ENCODE data around the gene PI16.

The PI16 gene

GRCh38 chr6:36979347-36979742 is 24.8 kb downstream of the PI16 start:
- peak; percentile 57 for DNase-seq (ENCODE audit: low read depth)
- TF ChIP-seq, protein P1, sequence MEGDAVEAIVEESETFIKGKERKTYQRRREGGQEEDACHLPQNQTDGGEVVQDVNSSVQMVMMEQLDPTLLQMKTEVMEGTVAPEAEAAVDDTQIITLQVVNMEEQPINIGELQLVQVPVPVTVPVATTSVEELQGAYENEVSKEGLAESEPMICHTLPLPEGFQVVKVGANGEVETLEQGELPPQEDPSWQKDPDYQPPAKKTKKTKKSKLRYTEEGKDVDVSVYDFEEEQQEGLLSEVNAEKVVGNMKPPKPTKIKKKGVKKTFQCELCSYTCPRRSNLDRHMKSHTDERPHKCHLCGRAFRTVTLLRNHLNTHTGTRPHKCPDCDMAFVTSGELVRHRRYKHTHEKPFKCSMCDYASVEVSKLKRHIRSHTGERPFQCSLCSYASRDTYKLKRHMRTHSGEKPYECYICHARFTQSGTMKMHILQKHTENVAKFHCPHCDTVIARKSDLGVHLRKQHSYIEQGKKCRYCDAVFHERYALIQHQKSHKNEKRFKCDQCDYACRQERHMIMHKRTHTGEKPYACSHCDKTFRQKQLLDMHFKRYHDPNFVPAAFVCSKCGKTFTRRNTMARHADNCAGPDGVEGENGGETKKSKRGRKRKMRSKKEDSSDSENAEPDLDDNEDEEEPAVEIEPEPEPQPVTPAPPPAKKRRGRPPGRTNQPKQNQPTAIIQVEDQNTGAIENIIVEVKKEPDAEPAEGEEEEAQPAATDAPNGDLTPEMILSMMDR (IDR thresholded peaks at IDR 0.05; ENCODE audit: insufficient read depth, low read depth, low read length, missing control alignments): peak; percentile 77

GRCh38 chr6:36980129-36980528 is 25.6 kb downstream of the PI16 start:
- no peak overlapping the region for H3K4me3 ChIP-seq (ENCODE audit: low read length)
- TF ChIP-seq, protein P1 (IDR thresholded peaks at IDR 0.05; ENCODE audit: insufficient read depth, low read depth, low read length, missing control alignments): no peak
- DNase-seq (ENCODE audit: low read depth): no peak

More at GRCh38 chr6:36979347-36979742, 24.8 kb downstream of the PI16 start:
- no peak overlapping the region for H3K4me3 ChIP-seq (ENCODE audit: low read length)

DNA sequence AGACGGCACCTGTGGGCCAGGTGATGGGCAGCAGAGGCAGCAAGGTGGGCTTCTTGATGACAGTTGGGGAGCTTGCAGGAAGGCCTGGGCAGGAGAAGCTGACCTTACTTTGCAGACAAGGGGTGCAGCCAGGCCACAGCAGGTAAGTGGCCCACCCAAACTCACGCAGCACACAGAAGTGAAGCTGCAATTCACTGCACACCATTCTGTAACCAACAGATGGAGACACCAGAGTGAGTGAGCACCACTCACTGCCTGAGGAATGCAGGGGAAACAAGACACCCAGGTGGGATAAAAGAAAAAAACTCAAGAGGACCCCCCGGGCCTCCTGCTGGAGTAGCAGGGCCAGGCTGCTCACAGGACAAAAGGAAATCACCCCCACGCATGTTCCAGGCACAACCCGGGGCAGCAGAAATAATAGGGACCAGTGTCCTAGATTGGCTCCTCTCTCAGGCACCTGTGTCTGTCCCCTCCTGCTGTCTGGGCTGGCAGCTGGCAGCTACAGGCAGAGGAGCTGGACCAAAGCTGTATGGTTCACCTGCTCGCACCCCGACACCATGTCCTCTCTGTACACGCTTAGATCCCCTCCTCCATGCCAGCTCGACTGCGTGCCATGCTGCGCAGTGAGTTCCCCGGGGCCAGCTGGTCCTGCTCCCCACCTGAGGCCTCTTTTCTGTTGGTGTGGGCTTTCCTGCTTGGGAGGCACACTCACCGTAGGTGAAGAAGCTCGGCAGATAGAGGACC is 26.5 kb downstream of the PI16 start:
- TF ChIP-seq, protein P1 (IDR thresholded peaks at IDR 0.05; ENCODE audit: insufficient read depth, low read depth, low read length, missing control alignments): no peak
- H3K4me3 ChIP-seq (ENCODE audit: low read length): no peak overlapping the region
- no peak for DNase-seq (ENCODE audit: low read depth)

DNA sequence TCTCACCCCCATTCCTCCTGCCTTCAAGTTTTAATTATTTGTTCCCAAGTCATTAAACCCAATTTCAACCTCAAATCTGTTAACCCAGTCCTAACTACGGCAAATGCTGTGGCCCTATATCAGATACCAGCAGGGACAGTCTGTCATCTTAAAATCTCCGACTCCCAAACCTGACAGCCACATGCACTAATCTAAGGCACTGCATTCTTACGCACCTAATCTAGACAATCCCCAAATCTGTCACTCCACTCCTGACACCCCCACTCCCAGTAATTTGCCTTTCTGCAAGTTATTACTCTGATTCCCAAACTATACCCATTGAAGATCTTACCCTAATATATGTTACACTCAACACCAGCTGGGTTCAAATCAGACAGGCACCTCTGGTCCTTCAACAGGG is 29.0 kb downstream of the PI16 start:
- H3K4me3 ChIP-seq (ENCODE audit: low read length): no peak overlapping the region
- DNase-seq (ENCODE audit: low read depth): no peak
- TF ChIP-seq, protein P1 (IDR thresholded peaks at IDR 0.05; ENCODE audit: insufficient read depth, low read depth, low read length, missing control alignments): no peak

DNA sequence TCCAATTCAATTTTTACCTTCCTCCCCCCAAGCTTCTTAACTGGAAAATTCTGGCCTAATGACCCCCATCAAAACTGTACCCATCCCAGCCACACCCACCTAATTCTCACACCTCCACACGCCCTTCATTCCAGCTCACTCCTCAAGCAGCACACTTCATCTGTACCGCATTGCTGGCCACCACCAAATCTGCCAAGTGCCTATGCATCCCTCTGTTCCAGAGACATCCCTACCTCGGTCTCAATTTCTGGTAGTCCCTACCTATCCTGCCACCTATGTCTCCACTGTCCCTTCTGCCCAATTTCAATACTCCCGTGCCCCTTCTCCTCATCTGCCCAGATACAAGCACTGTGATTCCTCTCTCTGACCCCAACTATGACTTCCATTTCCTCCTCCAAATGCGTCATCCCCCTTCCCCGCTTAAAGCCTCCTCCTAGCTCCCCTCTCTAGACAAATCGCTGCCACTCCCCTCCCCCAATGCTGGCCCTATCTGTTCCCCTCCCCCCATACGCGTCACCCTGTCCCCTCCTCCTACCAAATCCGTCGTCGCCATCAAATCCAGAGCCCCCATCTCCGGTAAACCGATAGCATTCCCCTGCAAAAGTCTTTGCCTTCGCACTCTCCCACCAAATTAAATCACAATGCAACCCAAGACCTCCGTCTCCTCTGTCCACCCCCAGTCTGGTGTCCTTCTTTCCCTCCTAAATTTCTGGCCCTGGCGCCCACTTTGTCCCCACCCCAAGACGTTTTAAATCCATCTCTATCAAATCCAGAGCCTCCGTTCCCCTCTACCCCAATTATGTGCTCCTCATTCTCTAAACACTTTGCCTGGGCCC is 30.3 kb downstream of the PI16 start:
- TF ChIP-seq, protein P1 (IDR thresholded peaks at IDR 0.05; ENCODE audit: insufficient read depth, low read depth, low read length, missing control alignments): no peak
- peak overlapping the region; percentile 92 for H3K4me3 ChIP-seq (ENCODE audit: low read length)
- DNase-seq (ENCODE audit: low read depth): peak; percentile 45

GRCh38 chr6:36985417-36985807 is 30.9 kb downstream of the PI16 start:
- TF ChIP-seq, protein P1 (IDR thresholded peaks at IDR 0.05; ENCODE audit: insufficient read depth, low read depth, low read length, missing control alignments): no peak
- peak overlapping the region; percentile 92 for H3K4me3 ChIP-seq (ENCODE audit: low read length)
- DNase-seq (ENCODE audit: low read depth): no peak

All from epithelial cell of esophagus (primary cell).